ENCODE results near the gene ULBP1. TPM values are rescaled to one million over a fixed set of nuclear protein-coding genes. Genes with fewer than 3 reads are reported as not detected.
"Not testable (repeated sequence)": the region's sequence is repeated elsewhere in the genome, so short reads cannot be mapped to it uniquely, and the experiment has no call there.

The ULBP1 gene
- total RNA-seq, 1 experiment from 2014 or later = 1.6 TPM

GRCh38 chr6:149945276-149945675, 18.5 kb upstream of the ULBP1 start:
- not testable (repeated sequence) for H2BK120ac ChIP-seq (ENCODE audit: low read depth, low read length, poor library complexity, severe bottlenecking); H2AFZ ChIP-seq (ENCODE audit: low read length); H3K9me3 ChIP-seq (ENCODE audit: control insufficient read depth, low read depth, low read length); H2BK5ac ChIP-seq (ENCODE audit: insufficient read length, low read length); H4K91ac ChIP-seq (ENCODE audit: insufficient read length, low read depth, low read length); DNase-seq; H3K79me2 ChIP-seq (ENCODE audit: insufficient read depth, low read length); H4K20me1 ChIP-seq (ENCODE audit: control insufficient read depth, insufficient read depth, insufficient read length); H3K27ac ChIP-seq (ENCODE audit: insufficient read length, low read depth, low read length); H3K56ac ChIP-seq (ENCODE audit: insufficient read length, low read depth, low read length); H3K9ac ChIP-seq (ENCODE audit: extremely low read depth, insufficient read length, low read length); H3K27ac Mint-ChIP-seq; H2BK20ac ChIP-seq (ENCODE audit: low read depth, low read length, poor library complexity, severe bottlenecking); H4K5ac ChIP-seq (ENCODE audit: insufficient read length, low read depth, low read length); H3K79me1 ChIP-seq (ENCODE audit: insufficient read depth, low read depth, low read length, poor library complexity, severe bottlenecking); H3K23ac ChIP-seq (ENCODE audit: insufficient read length, low read depth, low read length); H3K4me1 Mint-ChIP-seq; H3T11ph ChIP-seq (ENCODE audit: low read length); H3K18ac ChIP-seq (ENCODE audit: insufficient read length, low read depth, low read length); H3K9me3 Mint-ChIP-seq; H3K4me3 Mint-ChIP-seq; H3K4ac ChIP-seq (ENCODE audit: low read depth, low read length); H3K36me3 Mint-ChIP-seq (ENCODE audit: insufficient read depth in 1 of 3, low read depth in 3 of 3); H2AK5ac ChIP-seq (ENCODE audit: insufficient read length, low read length); H3K4me2 ChIP-seq (ENCODE audit: insufficient read depth, insufficient read length, low read length); H2BK15ac ChIP-seq (ENCODE audit: low read depth, low read length); H3K4me1 ChIP-seq (ENCODE audit: insufficient read depth, low read length); H4K8ac ChIP-seq (replicated peaks; ENCODE audit: insufficient read length, low read depth, low read length); H2BK12ac ChIP-seq (ENCODE audit: insufficient read length, low read depth, low read length); H3K14ac ChIP-seq (ENCODE audit: insufficient read depth, low read length)
- H3K23me2 ChIP-seq (ENCODE audit: insufficient read length, low read depth, low read length, poor library complexity, severe bottlenecking) = peaks cover 14% of the 10 kb centered on the region
- peaks cover 36% of the 10 kb centered on the region for H3K27me3 ChIP-seq (ENCODE audit: insufficient read depth, low read length)
- H3K27me3 Mint-ChIP-seq (ENCODE audit: low read depth) = peaks cover 89% of the 10 kb centered on the region
- no CpG with 5 or more reads among the region's 6 CpGs for WGBS (ENCODE audit: extremely low coverage, insufficient read length, low lambda C conversion rate)

GRCh38 chr6:149946631-149947030, 17.1 kb upstream of the ULBP1 start:
- H3T11ph ChIP-seq (ENCODE audit: low read length); H3K79me1 ChIP-seq (ENCODE audit: insufficient read depth, low read depth, low read length, poor library complexity, severe bottlenecking); DNase-seq: not testable (repeated sequence)

More at GRCh38 chr6:149946631-149947030, 17.1 kb upstream of the ULBP1 start:
- not testable (repeated sequence) for H3K9me3 ChIP-seq (ENCODE audit: control insufficient read depth, low read depth, low read length); H2AFZ ChIP-seq (ENCODE audit: low read length); H3K9ac ChIP-seq (ENCODE audit: extremely low read depth, insufficient read length, low read length); H3K4me1 ChIP-seq (ENCODE audit: insufficient read depth, low read length); H3K23ac ChIP-seq (ENCODE audit: insufficient read length, low read depth, low read length); H4K20me1 ChIP-seq (ENCODE audit: control insufficient read depth, insufficient read depth, insufficient read length); H4K91ac ChIP-seq (ENCODE audit: insufficient read length, low read depth, low read length); H3K36me3 Mint-ChIP-seq (ENCODE audit: insufficient read depth in 1 of 3, low read depth in 3 of 3); H3K4me2 ChIP-seq (ENCODE audit: insufficient read depth, insufficient read length, low read length); H3K4me1 Mint-ChIP-seq; H2BK5ac ChIP-seq (ENCODE audit: insufficient read length, low read length); H3K23me2 ChIP-seq (ENCODE audit: insufficient read length, low read depth, low read length, poor library complexity, severe bottlenecking); H3K79me2 ChIP-seq (ENCODE audit: insufficient read depth, low read length); H2BK15ac ChIP-seq (ENCODE audit: low read depth, low read length); H4K8ac ChIP-seq (replicated peaks; ENCODE audit: insufficient read length, low read depth, low read length); H2BK12ac ChIP-seq (ENCODE audit: insufficient read length, low read depth, low read length); H2AK5ac ChIP-seq (ENCODE audit: insufficient read length, low read length); H3K56ac ChIP-seq (ENCODE audit: insufficient read length, low read depth, low read length); H3K18ac ChIP-seq (ENCODE audit: insufficient read length, low read depth, low read length); H3K27ac Mint-ChIP-seq; H4K5ac ChIP-seq (ENCODE audit: insufficient read length, low read depth, low read length); H3K4ac ChIP-seq (ENCODE audit: low read depth, low read length); H3K27ac ChIP-seq (ENCODE audit: insufficient read length, low read depth, low read length); H3K9me3 Mint-ChIP-seq; H2BK20ac ChIP-seq (ENCODE audit: low read depth, low read length, poor library complexity, severe bottlenecking); H3K4me3 Mint-ChIP-seq; H2BK120ac ChIP-seq (ENCODE audit: low read depth, low read length, poor library complexity, severe bottlenecking); H3K14ac ChIP-seq (ENCODE audit: insufficient read depth, low read length)
- WGBS (ENCODE audit: extremely low coverage, insufficient read length, low lambda C conversion rate) = no CpG with 5 or more reads among the region's 7 CpGs
- H3K27me3 Mint-ChIP-seq (ENCODE audit: low read depth) = peaks cover 89% of the 10 kb centered on the region
- H3K27me3 ChIP-seq (ENCODE audit: insufficient read depth, low read length) = peaks cover 32% of the 10 kb centered on the region; the same call in 1 of the 2 replicates

Data from H9 (cell line).